Caco-2 (cell line): ENCODE data around the gene URM1. TPM values are rescaled to one million over a fixed set of nuclear protein-coding genes. Genes with fewer than 3 reads are reported as not detected.

ENCODE experiments used
- BruUV-seq: library from RNA; stranded (reverse); fragments of 400-500 nt; replicated peaks from 2 replicates; lab custom pipeline; 2021; lab: Mats Ljungman, UMichigan
- CTCF ChIA-PET: fragments of 300-600 bp; sonication (Branson Sonifier 250); formaldehyde crosslinking; loops from one replicate; lab custom pipeline; 2022; ENCODE audit warnings: antibody characterized with exemption; lab: Charles Lee
- POLR2A ChIA-PET: fragments of 300-600 bp; sonication (Branson Sonifier 250); formaldehyde crosslinking; loops from one replicate; lab custom pipeline; 2022; ENCODE audit warnings: antibody characterized with exemption; lab: Charles Lee
- DNase-seq, 2 experiments: peaks; one replicate each; pipeline versions ENCODE4 v3.0.0 to v3.0.0-alpha.2; 2020 to 2022
- H3K27me3 ChIP-seq: replicated peaks from 2 replicates; pipeline ENCODE4 v1.6.0; 2011; ENCODE audit warnings: low read length; ENCODE audit not compliant: control insufficient read depth, insufficient read depth
- H3K36me3 ChIP-seq: 2 replicates; pipeline ENCODE4 v1.5.1; 2011; ENCODE audit warnings: low read length; ENCODE audit not compliant: control insufficient read depth, insufficient read depth
- H3K4me1 ChIP-seq: fragments of 250-450 bp; sonication (Bioruptor Pico); 2 replicates; pipeline ENCODE4 v1.5.1; 2020; ENCODE audit warnings: mild to moderate bottlenecking
- H3K4me3 ChIP-seq: 2 replicates; pipeline ENCODE4 v1.5.1; 2011; ENCODE audit warnings: low read depth, mild to moderate bottlenecking, control low read depth, low read length
- H3K9me3 ChIP-seq: fragments of 250-450 bp; sonication (Bioruptor Pico); 2 replicates; pipeline ENCODE4 v1.5.1; 2020; ENCODE audit warnings: mild to moderate bottlenecking, moderate library complexity
- H3K27ac Mint-ChIP-seq: one replicate; pipeline ENCODE4 v1.8.0; 2022; ENCODE audit warnings: mixed read lengths; ENCODE audit not compliant: unreplicated experiment
- H3K27me3 Mint-ChIP-seq: one replicate; pipeline ENCODE4 v1.8.0; 2022; ENCODE audit warnings: mixed read lengths; ENCODE audit not compliant: insufficient read depth, unreplicated experiment
- H3K36me3 Mint-ChIP-seq: one replicate; pipeline ENCODE4 v1.8.0; 2022; ENCODE audit warnings: mild to moderate bottlenecking, mixed read lengths; ENCODE audit not compliant: insufficient read depth, unreplicated experiment
- H3K4me1 Mint-ChIP-seq: one replicate; pipeline ENCODE4 v1.8.0; 2022; ENCODE audit warnings: low read depth, mixed read lengths; ENCODE audit not compliant: unreplicated experiment
- H3K4me3 Mint-ChIP-seq: one replicate; pipeline ENCODE4 v1.8.0; 2022; ENCODE audit warnings: mild to moderate bottlenecking, moderate library complexity, mixed read lengths; ENCODE audit not compliant: unreplicated experiment
- H3K9me3 Mint-ChIP-seq: one replicate; pipeline ENCODE4 v1.8.0; 2022; ENCODE audit warnings: mixed read lengths; ENCODE audit not compliant: unreplicated experiment
- intact Hi-C: fragments of 100-400 bp; cut with micrococcal nuclease; formaldehyde crosslinking; loops from one replicate; pipeline ENCODE4 v1.10.0; 2022; ENCODE audit not compliant: unreplicated experiment
- total RNA-seq: library from RNA; stranded (reverse); gene quantifications from 2 replicates; pipeline ENCODE4 v1.2.3, GENCODE V29; 2022
- TF ChIP-seq, protein P1 (sequence below), 2 experiments: fragments of 200-600 bp in 1 of 2; IDR thresholded peaks; 1 replicate in 1 of 2; 2 replicates in 1 of 2; pipeline versions ENCODE4 v1.5.1 to v1.8.0; 2011 to 2022; ENCODE audit warnings: antibody characterized with exemption in 1 of 2, control low read depth in 1 of 2, inconsistent platforms in 1 of 2, low read depth in 1 of 2, low read length in 1 of 2, mild to moderate bottlenecking in 1 of 2, moderate library complexity in 1 of 2; ENCODE audit not compliant: insufficient read depth in 1 of 2, severe bottlenecking in 1 of 2, unreplicated experiment in 1 of 2

Gene URM1
- total RNA-seq, 1 experiment from 2014 or later, result 55.9 TPM

DNA sequence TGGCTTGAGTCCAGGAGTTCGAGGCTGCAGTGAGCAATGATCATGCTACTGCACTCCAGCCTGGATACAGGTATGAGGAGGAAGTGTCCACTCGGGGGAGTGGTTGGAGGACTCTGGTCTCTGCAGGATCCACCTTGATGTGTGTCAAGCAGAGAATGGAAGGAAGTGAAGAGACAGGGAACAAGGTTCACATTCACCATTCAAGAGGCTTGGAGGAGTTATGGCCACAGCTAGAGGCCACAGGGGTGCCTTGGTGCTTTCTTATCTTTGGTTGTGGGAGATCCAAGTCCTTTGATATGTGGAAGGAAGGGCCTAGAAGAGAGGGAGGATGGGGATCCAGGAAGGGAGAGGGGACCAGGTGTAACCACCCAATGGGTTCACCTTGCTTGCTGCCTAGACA, 44.1 kb downstream of the URM1 start:
- Histone ChIP-seq H3K4me3 (no peak overlapping the region), H3K27me3 (no peaks in the 10 kb centered on the region), H3K36me3 (no peaks in the 10 kb centered on the region), H3K9me3 (no peaks in the 10 kb centered on the region), H3K4me1 (peaks cover 32% of the 10 kb centered on the region)
- peak overlapping the region; percentile 86 for H3K27ac Mint-ChIP-seq
- intact Hi-C loops, result no loop called here
- TF ChIP-seq, protein P1, sequence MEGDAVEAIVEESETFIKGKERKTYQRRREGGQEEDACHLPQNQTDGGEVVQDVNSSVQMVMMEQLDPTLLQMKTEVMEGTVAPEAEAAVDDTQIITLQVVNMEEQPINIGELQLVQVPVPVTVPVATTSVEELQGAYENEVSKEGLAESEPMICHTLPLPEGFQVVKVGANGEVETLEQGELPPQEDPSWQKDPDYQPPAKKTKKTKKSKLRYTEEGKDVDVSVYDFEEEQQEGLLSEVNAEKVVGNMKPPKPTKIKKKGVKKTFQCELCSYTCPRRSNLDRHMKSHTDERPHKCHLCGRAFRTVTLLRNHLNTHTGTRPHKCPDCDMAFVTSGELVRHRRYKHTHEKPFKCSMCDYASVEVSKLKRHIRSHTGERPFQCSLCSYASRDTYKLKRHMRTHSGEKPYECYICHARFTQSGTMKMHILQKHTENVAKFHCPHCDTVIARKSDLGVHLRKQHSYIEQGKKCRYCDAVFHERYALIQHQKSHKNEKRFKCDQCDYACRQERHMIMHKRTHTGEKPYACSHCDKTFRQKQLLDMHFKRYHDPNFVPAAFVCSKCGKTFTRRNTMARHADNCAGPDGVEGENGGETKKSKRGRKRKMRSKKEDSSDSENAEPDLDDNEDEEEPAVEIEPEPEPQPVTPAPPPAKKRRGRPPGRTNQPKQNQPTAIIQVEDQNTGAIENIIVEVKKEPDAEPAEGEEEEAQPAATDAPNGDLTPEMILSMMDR (IDR thresholded peaks at IDR 0.05; ENCODE audit: insufficient read depth in 1 of 2, low read depth in 1 of 2, low read length in 1 of 2, severe bottlenecking in 1 of 2, unreplicated experiment in 1 of 2), result no peak
- no peak for DNase-seq
- H3K4me3 Mint-ChIP-seq, result peak overlapping the region; percentile 62
- no peaks in the 10 kb centered on the region for H3K9me3 Mint-ChIP-seq
- peaks cover 24% of the 10 kb centered on the region for H3K4me1 Mint-ChIP-seq
- BruUV-seq, result no TSS peak
- no peaks in the 10 kb centered on the region for H3K27me3 Mint-ChIP-seq
- H3K36me3 Mint-ChIP-seq, result peaks cover 6% of the 10 kb centered on the region
- ChIA-PET CTCF (interaction anchor here (0.6 kb wide), 3 partner anchors 115 to 209 kb away, joined by 4 to 5 read pairs (median 5); no protein-coding TSS in a partner anchor), POLR2A (interaction anchor here (0.6 kb wide), 1 partner anchor 50 kb away, joined by 5 read pairs; no protein-coding TSS in a partner anchor)

DNA sequence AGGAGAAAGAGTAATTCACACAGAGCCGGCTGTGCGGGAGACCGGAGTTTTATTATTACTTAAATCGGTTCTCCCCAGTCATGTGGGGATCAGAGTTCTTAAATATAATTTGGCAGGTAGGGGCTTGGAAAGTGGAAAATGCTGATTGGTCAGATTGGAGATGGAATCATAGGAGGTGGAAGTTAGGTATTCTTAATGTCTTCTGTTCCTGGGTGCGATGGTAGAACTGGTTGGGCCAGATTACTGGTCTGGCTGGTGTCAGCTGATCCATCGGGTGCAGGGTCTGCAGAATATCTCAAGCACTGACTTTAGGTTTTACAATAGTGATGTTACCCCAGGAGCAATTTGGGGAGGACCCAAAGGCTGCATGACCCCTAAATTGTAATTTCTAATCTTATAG, 44.8 kb downstream of the URM1 start:
- H3K36me3 Mint-ChIP-seq, result peaks cover 6% of the 10 kb centered on the region
- Histone ChIP-seq H3K4me3 (no peak overlapping the region), H3K36me3 (no peaks in the 10 kb centered on the region), H3K27me3 (no peaks in the 10 kb centered on the region), H3K9me3 (no peaks in the 10 kb centered on the region), H3K4me1 (peaks cover 32% of the 10 kb centered on the region)
- no TSS peak for BruUV-seq
- peaks cover 24% of the 10 kb centered on the region for H3K4me1 Mint-ChIP-seq
- H3K27me3 Mint-ChIP-seq, result no peaks in the 10 kb centered on the region
- ChIA-PET CTCF (interaction anchor here (0.6 kb wide), 3 partner anchors 116 to 209 kb away, joined by 4 to 5 read pairs (median 5); no protein-coding TSS in a partner anchor), POLR2A (interaction anchor here (0.6 kb wide), 1 partner anchor 49 kb away, joined by 5 read pairs; no protein-coding TSS in a partner anchor)
- H3K4me3 Mint-ChIP-seq, result peak overlapping the region; percentile 62
- intact Hi-C loops, result no loop called here
- no peaks in the 10 kb centered on the region for H3K9me3 Mint-ChIP-seq
- TF ChIP-seq, protein P1 (IDR thresholded peaks at IDR 0.05; ENCODE audit: insufficient read depth in 1 of 2, low read depth in 1 of 2, low read length in 1 of 2, severe bottlenecking in 1 of 2, unreplicated experiment in 1 of 2), result no peak
- peak overlapping the region; percentile 86 for H3K27ac Mint-ChIP-seq
- peak; percentile 69 to 72 for DNase-seq

DNA sequence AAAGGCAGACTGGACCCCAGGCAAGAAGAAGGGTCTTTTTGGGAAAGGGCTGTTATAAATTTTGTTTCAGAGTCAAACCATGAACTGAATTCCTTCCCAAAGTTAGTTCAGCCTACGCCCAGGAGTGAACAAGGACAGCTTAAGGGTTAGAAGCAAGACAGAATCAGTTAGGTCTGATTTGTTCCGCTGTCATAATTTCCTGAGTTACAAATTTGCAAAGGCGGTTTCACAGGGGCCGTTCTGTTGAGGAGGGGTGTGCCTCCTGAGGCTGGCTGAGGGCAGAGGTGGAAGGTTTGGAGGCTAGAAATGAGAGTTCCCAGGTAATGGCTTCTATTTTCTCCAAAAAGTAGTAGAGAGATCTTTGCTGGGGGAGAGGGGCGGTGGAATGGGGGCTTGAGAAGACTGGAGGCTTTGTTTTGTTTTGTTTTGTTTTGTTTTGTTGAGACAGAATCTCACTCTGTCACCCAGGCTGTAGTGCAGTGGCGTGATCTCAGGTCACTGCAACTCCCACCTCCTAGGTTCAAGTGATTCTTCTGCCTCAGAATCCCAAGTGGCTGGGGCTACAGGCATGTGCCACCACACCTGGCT, 45.4 kb downstream of the URM1 start:
- BruUV-seq, result no TSS peak
- Mint-ChIP-seq H3K4me1 (peaks cover 24% of the 10 kb centered on the region), H3K27ac (peak overlapping the region; percentile 86), H3K9me3 (no peaks in the 10 kb centered on the region), H3K36me3 (peaks cover 6% of the 10 kb centered on the region), H3K4me3 (peak overlapping the region; percentile 62), H3K27me3 (no peaks in the 10 kb centered on the region)
- intact Hi-C loops, result no loop called here
- DNase-seq, result no peak
- Histone ChIP-seq H3K4me3 (no peak overlapping the region), H3K4me1 (peaks cover 35% of the 10 kb centered on the region), H3K27me3 (no peaks in the 10 kb centered on the region), H3K36me3 (no peaks in the 10 kb centered on the region), H3K9me3 (no peaks in the 10 kb centered on the region)
- POLR2A ChIA-PET, result no interaction called here
- TF ChIP-seq, protein P1 (IDR thresholded peaks at IDR 0.05; ENCODE audit: insufficient read depth in 1 of 2, low read depth in 1 of 2, low read length in 1 of 2, severe bottlenecking in 1 of 2, unreplicated experiment in 1 of 2), result no peak
- CTCF ChIA-PET, result no interaction called here
